Panc1 (cell line): ENCODE measurements around the gene CDK14. TPM values are rescaled to one million over a fixed set of nuclear protein-coding genes. Genes with fewer than 3 reads are reported as not detected.

Experiments used
- ATAC-seq: fragments of 200-7000 bp; cut with Tn5 transposase; 2 replicates; pipeline ENCODE4 v1.9.1; 2020; ENCODE audit warnings: mild to moderate bottlenecking, moderate library complexity
- BruUV-seq: library from RNA; stranded (reverse); fragments of 400-500 nt; replicated peaks from 2 replicates; lab custom pipeline; 2021; lab: Mats Ljungman, UMichigan
- CTCF ChIA-PET: fragments of 300-600 bp; sonication (Branson Sonifier 250); formaldehyde crosslinking; loops from one replicate; lab custom pipeline; 2022; ENCODE audit warnings: antibody characterized with exemption; lab: Charles Lee
- POLR2A ChIA-PET: fragments of 300-600 bp; sonication (Branson Sonifier 250); formaldehyde crosslinking; loops from one replicate; lab custom pipeline; 2022; ENCODE audit warnings: antibody characterized with exemption; lab: Charles Lee
- DNase-seq: peaks from one replicate; pipeline ENCODE4 v3.0.0-alpha.2; 2010; ENCODE audit warnings: low read depth, low spot score
- H3K27ac ChIP-seq: 2 replicates; pipeline ENCODE4 v1.5.1; 2011; ENCODE audit warnings: mild to moderate bottlenecking, low read length, inconsistent platforms
- H3K27me3 ChIP-seq: fragments of 200-500 bp; sonication (Bioruptor generic); 2 replicates; pipeline ENCODE4 v1.6.0; 2014; ENCODE audit warnings: low read length, inconsistent platforms; ENCODE audit not compliant: control insufficient read depth, insufficient read depth
- H3K36me3 ChIP-seq: fragments of 200-500 bp; sonication (Bioruptor generic); 2 replicates; pipeline ENCODE4 v1.5.1; 2014; ENCODE audit warnings: inconsistent platforms, mild to moderate bottlenecking, low read length, moderate library complexity; ENCODE audit not compliant: control insufficient read depth, insufficient read depth
- H3K4me1 ChIP-seq: 2 replicates; pipeline ENCODE4 v1.5.1; 2011; ENCODE audit warnings: inconsistent platforms, mild to moderate bottlenecking, low read length, moderate library complexity; ENCODE audit not compliant: control insufficient read depth, insufficient read depth
- H3K4me3 ChIP-seq, 2 experiments: 2 replicates each; pipeline ENCODE4 v1.5.1; 2011 to 2012; ENCODE audit warnings: low read depth in 2 of 2, low read length in 2 of 2, mild to moderate bottlenecking in 2 of 2, inconsistent platforms in 1 of 2, moderate library complexity in 1 of 2
- H3K9me3 ChIP-seq: fragments of 200-500 bp; sonication (Bioruptor generic); 2 replicates; pipeline ENCODE4 v1.5.1; 2014; ENCODE audit warnings: low read depth, mild to moderate bottlenecking, inconsistent platforms, low read length, moderate library complexity; ENCODE audit not compliant: control insufficient read depth, insufficient read depth
- POLR2AphosphoS5 ChIP-seq: IDR thresholded peaks from 2 replicates; pipeline ENCODE4 v1.6.1; 2012; ENCODE audit warnings: mild to moderate bottlenecking, low read depth, low read length, moderate library complexity
- SIN3A ChIP-seq: IDR thresholded peaks from 2 replicates; pipeline ENCODE4 v1.6.1; 2012; ENCODE audit warnings: low read depth, mild to moderate bottlenecking, low read length, moderate library complexity, borderline replicate concordance; ENCODE audit not compliant: insufficient read depth
- TCF7L2 ChIP-seq: IDR thresholded peaks from 2 replicates; pipeline ENCODE4 v1.6.1; 2011; ENCODE audit warnings: mild to moderate bottlenecking, low read depth, low read length, inconsistent platforms
- in situ Hi-C: cut with HindIII; loops from 2 replicates; pipeline ENCODE4 v1.10.0; 2016; ENCODE audit warnings: low sequenced_read_pairs, low pct_unique_long_range_greater_than_20kb
- intact Hi-C: fragments of 100-400 bp; cut with micrococcal nuclease; formaldehyde crosslinking; loops from one replicate; pipeline ENCODE4 v1.10.0; 2022; ENCODE audit not compliant: unreplicated experiment
- total RNA-seq: library from RNA; stranded (reverse); gene quantifications from one replicate; pipeline ENCODE4 v1.2.1, GENCODE V29; 2021; ENCODE audit not compliant: unreplicated experiment
- TF ChIP-seq, protein P1 (sequence below): fragments of 450-650 bp; IDR thresholded peaks from 2 replicates; pipeline ENCODE4 v1.5.1; 2017; ENCODE audit warnings: mild to moderate bottlenecking
- TF ChIP-seq, protein P2 (sequence below), 2 experiments: IDR thresholded peaks; 2 replicates each; pipeline ENCODE4 v1.6.1; 2011 to 2012; ENCODE audit warnings: low read depth in 2 of 2, control low read depth in 1 of 2, low read length in 1 of 2, mild to moderate bottlenecking in 1 of 2, moderate library complexity in 1 of 2; ENCODE audit not compliant: insufficient read depth in 1 of 2

CDK14 gene
- total RNA-seq, 1 experiment from 2014 or later = 3.0 TPM

DNA sequence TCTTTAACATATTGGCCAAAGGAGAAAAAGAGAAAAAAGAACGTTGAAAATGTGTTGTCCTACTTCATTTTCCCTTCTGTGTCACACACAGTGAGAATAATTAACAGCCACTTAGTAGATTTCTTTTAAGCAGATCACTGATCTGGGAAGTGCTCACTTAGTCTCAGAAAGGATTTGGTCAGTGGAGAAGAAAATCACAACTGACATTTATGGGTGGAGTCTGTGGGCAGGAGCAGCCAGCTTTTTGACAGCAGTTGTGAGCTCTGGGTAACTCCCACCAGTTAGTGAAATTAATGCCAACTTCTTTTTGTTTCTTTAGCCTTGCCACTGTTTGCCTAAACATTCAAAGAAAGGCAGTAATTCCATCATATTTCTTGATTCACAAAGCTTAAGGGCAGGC, 49.7 kb downstream of the CDK14 start:
- no TSS peak for BruUV-seq
- Histone ChIP-seq H3K4me1 (no peaks in the 10 kb centered on the region), H3K9me3 (no peaks in the 10 kb centered on the region), H3K36me3 (no peaks in the 10 kb centered on the region), H3K27me3 (no peaks in the 10 kb centered on the region), H3K4me3 (no peak overlapping the region), H3K27ac (no peak overlapping the region)
- ChIA-PET POLR2A (no interaction called here), CTCF (interaction anchor here (0.7 kb wide), 1 partner anchor 1430 kb away, joined by 4 read pairs; no protein-coding TSS in a partner anchor)
- DNase-seq (no peak), ATAC-seq (no peak)
- TF ChIP-seq, protein P1, sequence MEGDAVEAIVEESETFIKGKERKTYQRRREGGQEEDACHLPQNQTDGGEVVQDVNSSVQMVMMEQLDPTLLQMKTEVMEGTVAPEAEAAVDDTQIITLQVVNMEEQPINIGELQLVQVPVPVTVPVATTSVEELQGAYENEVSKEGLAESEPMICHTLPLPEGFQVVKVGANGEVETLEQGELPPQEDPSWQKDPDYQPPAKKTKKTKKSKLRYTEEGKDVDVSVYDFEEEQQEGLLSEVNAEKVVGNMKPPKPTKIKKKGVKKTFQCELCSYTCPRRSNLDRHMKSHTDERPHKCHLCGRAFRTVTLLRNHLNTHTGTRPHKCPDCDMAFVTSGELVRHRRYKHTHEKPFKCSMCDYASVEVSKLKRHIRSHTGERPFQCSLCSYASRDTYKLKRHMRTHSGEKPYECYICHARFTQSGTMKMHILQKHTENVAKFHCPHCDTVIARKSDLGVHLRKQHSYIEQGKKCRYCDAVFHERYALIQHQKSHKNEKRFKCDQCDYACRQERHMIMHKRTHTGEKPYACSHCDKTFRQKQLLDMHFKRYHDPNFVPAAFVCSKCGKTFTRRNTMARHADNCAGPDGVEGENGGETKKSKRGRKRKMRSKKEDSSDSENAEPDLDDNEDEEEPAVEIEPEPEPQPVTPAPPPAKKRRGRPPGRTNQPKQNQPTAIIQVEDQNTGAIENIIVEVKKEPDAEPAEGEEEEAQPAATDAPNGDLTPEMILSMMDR = no peak
- no peak for TF ChIP-seq TCF7L2
- TF ChIP-seq, protein P2, sequence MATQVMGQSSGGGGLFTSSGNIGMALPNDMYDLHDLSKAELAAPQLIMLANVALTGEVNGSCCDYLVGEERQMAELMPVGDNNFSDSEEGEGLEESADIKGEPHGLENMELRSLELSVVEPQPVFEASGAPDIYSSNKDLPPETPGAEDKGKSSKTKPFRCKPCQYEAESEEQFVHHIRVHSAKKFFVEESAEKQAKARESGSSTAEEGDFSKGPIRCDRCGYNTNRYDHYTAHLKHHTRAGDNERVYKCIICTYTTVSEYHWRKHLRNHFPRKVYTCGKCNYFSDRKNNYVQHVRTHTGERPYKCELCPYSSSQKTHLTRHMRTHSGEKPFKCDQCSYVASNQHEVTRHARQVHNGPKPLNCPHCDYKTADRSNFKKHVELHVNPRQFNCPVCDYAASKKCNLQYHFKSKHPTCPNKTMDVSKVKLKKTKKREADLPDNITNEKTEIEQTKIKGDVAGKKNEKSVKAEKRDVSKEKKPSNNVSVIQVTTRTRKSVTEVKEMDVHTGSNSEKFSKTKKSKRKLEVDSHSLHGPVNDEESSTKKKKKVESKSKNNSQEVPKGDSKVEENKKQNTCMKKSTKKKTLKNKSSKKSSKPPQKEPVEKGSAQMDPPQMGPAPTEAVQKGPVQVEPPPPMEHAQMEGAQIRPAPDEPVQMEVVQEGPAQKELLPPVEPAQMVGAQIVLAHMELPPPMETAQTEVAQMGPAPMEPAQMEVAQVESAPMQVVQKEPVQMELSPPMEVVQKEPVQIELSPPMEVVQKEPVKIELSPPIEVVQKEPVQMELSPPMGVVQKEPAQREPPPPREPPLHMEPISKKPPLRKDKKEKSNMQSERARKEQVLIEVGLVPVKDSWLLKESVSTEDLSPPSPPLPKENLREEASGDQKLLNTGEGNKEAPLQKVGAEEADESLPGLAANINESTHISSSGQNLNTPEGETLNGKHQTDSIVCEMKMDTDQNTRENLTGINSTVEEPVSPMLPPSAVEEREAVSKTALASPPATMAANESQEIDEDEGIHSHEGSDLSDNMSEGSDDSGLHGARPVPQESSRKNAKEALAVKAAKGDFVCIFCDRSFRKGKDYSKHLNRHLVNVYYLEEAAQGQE (IDR thresholded peaks at IDR 0.05; ENCODE audit: insufficient read depth in 1 of 2, low read depth in 2 of 2, low read length in 1 of 2) = no peak
- no peak for TF ChIP-seq SIN3A
- TF ChIP-seq POLR2AphosphoS5 = no peak
- in situ Hi-C loops = no loop called here
- intact Hi-C loops = no loop called here

DNA sequence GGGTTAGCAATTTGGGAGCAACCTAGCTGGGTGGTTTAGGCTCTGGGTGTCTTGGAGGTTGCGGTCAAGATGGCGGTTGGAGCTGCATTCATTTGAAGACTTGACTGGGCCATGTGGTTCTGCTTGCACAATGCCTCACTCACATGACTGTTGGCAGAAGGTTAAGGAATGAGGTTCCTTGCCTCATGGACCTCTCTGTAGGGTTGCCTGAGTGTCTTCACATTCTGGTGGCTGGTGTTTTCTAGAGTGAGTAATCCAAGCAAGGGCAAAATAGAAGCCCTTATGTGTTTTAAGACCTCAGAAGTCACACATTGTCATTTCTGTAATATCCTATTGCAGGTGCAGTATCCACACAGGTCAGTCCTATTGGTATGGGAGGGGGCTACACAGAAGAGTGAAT, 52.0 kb downstream of the CDK14 start:
- intact Hi-C loops = no loop called here
- BruUV-seq = no TSS peak
- in situ Hi-C loops = no loop called here
- TF ChIP-seq, protein P1 = no peak
- TF ChIP-seq, protein P2 (IDR thresholded peaks at IDR 0.05; ENCODE audit: insufficient read depth in 1 of 2, low read depth in 2 of 2, low read length in 1 of 2) = no peak
- TF ChIP-seq POLR2AphosphoS5 (no peak), SIN3A (no peak), TCF7L2 (no peak)
- Histone ChIP-seq H3K27ac (no peak overlapping the region), H3K27me3 (no peaks in the 10 kb centered on the region), H3K9me3 (no peaks in the 10 kb centered on the region), H3K4me3 (no peak overlapping the region), H3K4me1 (no peaks in the 10 kb centered on the region), H3K36me3 (no peaks in the 10 kb centered on the region)
- no peak for ATAC-seq
- POLR2A ChIA-PET = no interaction called here
- CTCF ChIA-PET = no interaction called here
- DNase-seq = no peak
